Heart left ventricle (tissue), 16 donors: Measurements from ENCODE around the gene TEX55. TPM values are rescaled to one million over a fixed set of nuclear protein-coding genes. Genes with fewer than 3 reads are reported as not detected.

Experiments
- ATAC-seq, 4 donors: fragments of 200-7000 bp; cut with Tn5 transposase; one replicate each; pipeline ENCODE4 v1.9.1; 2020 to 2022; ENCODE audit warnings: moderate library complexity in 4 of 4, mild to moderate bottlenecking in 3 of 4, moderate number of reproducible peaks in 1 of 4
- DNase-seq, 5 donors: peaks; one replicate each; pipeline ENCODE4 v3.0.0-alpha.2; 2020
- H3K27ac ChIP-seq, 12 donors: fragments of 200-600 bp; sonication (generic) in 4 of 12; one replicate each; pipeline versions ENCODE4 v1.5.0 to v1.8.0; 2016 to 2022; ENCODE audit warnings: mild to moderate bottlenecking in 2 of 12
- H3K27me3 ChIP-seq, 9 donors: fragments of 200-600 bp; sonication (generic) in 2 of 9; one replicate each; pipeline versions ENCODE4 v1.5.1 to v1.8.0; 2016 to 2022; ENCODE audit warnings: mild to moderate bottlenecking in 3 of 9
- H3K36me3 ChIP-seq, 9 donors: fragments of 200-600 bp; sonication (generic) in 2 of 9; one replicate each; pipeline versions ENCODE4 v1.5.0 to v1.8.0; 2018 to 2022; ENCODE audit warnings: mild to moderate bottlenecking in 2 of 9
- H3K4me1 ChIP-seq, 12 donors: fragments of 200-600 bp; sonication (generic) in 4 of 12; one replicate each; pipeline versions ENCODE4 v1.5.0 to v1.8.0; 2016 to 2022; ENCODE audit warnings: mild to moderate bottlenecking in 3 of 12
- H3K4me3 ChIP-seq, 12 donors: fragments of 200-600 bp; sonication (generic) in 4 of 12; one replicate each; pipeline versions ENCODE4 v1.5.0 to v1.8.0; 2017 to 2022; ENCODE audit warnings: mild to moderate bottlenecking in 9 of 12, moderate library complexity in 4 of 12
- H3K9me3 ChIP-seq, 12 donors: fragments of 200-600 bp; sonication (generic) in 4 of 12; one replicate each; pipeline versions ENCODE4 v1.5.0 to v1.8.0; 2016 to 2022; ENCODE audit warnings: mild to moderate bottlenecking in 1 of 12
- POLR2A ChIP-seq, 2 donors: fragments of 450-650 bp; IDR thresholded peaks; one replicate each; pipeline ENCODE4 v1.6.1; 2017; ENCODE audit warnings: antibody characterized with exemption in 2 of 2, mild to moderate bottlenecking in 2 of 2, moderate library complexity in 2 of 2
- WGBS, 4 donors: extraction: QIAGEN DNeasy Blood & Tissue Kit in 2 of 4; methylation state at CpG; one replicate each; pipeline versions ENCODE4 v1.1.5 to v1.1.7; 2013 to 2018; 5-methylcytosine and 5-hydroxymethylcytosine counted together
- intact Hi-C, 10 donors: fragments of 100-400 bp; cut with DNase I; formaldehyde crosslinking; loops; one replicate each; pipeline versions ENCODE4 v1.11.1 to v1.14.2; 2022
- polyA plus RNA-seq, 2 donors: library from polyadenylated mRNA; stranded (reverse); fragments of 200-250 nt; gene quantifications; one replicate each; pipeline ENCODE4 v1.2.3, GENCODE V29; 2013
- total RNA-seq, 9 donors: library from RNA; depleted of rRNA in 2 of 9; stranded (reverse); fragments of >200 nt in 2 of 9; fragmentation: NEBNext Ultra II Directional in 3 of 9; extraction: Animal tissue kit (Norgen Biotek cat#: 25700) in 3 of 9; gene quantifications; one replicate each; pipeline versions ENCODE4 v1.1.0 to v1.2.4, GENCODE V29; 2016 to 2023
- TF ChIP-seq, protein P1 (sequence below), 12 donors: fragments of 200-600 bp; sonication (generic) in 4 of 12; IDR thresholded peaks; one replicate each; pipeline versions ENCODE4 v1.5.0 to v1.8.0; 2018 to 2022; ENCODE audit warnings: antibody characterized with exemption in 12 of 12, mild to moderate bottlenecking in 5 of 12
- donor health status: ischemic (EF 13 %, LVEDD 7.1; RV severe dilation, severe dysfunction).
- donor health status: healthy with polysubstance abuse.
- donor health status: DM: no; HTN: yes; CAD: no.
- donor health status: DM: no; HTN: no; CAD: no.
- donor health status: ischemic (EF 25% LVEDD 6.9; RV normal size, moderate dysfunction).
- donor health status: ischemic (EF 25% LVEDD 5.7; RV mildly dilated, moderate dysfunction).
- donor health status: healthy.
- donor health status: DM: yes; HTN: yes; CAD: no.
- donor health status: ischemic (EF 35%, LVEDD 5.7; RV mildly dilated, moderate dysfunction).
- donor health status: nonischemic (EF 11% LVEDD 7.7; RV severe dilation, severe dysfunction).
- donor health status: DM: yes; HTN: yes; CAD: no.
- donor health status: PGD.
- donor health status: ischemic (EF 29% LVEDD 5.4; RV normal size, mild dysfunction).
- donor health status: nonischemic (EF 23%, LVEDD 6.1; RV moderate dilation, normal function).

The TEX55 gene
- total and polyA plus RNA-seq, 11 donors = not detected

- intact Hi-C loops = no loop called here
- TF ChIP-seq POLR2A (IDR thresholded peaks at IDR 0.05) = no peak
- TF ChIP-seq, protein P1, sequence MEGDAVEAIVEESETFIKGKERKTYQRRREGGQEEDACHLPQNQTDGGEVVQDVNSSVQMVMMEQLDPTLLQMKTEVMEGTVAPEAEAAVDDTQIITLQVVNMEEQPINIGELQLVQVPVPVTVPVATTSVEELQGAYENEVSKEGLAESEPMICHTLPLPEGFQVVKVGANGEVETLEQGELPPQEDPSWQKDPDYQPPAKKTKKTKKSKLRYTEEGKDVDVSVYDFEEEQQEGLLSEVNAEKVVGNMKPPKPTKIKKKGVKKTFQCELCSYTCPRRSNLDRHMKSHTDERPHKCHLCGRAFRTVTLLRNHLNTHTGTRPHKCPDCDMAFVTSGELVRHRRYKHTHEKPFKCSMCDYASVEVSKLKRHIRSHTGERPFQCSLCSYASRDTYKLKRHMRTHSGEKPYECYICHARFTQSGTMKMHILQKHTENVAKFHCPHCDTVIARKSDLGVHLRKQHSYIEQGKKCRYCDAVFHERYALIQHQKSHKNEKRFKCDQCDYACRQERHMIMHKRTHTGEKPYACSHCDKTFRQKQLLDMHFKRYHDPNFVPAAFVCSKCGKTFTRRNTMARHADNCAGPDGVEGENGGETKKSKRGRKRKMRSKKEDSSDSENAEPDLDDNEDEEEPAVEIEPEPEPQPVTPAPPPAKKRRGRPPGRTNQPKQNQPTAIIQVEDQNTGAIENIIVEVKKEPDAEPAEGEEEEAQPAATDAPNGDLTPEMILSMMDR (IDR thresholded peaks at IDR 0.05) = no peak
- H3K9me3 ChIP-seq = peaks cover 0 to 29% (median 14%) of the 10 kb centered on the region in 12 donors
- no peaks in the 10 kb centered on the region for H3K27me3 ChIP-seq
- H3K4me3 ChIP-seq = no peak overlapping the region
- ATAC-seq (no peak), DNase-seq (no peak)
- H3K4me1 ChIP-seq = no peaks in the 10 kb centered on the region
- no peak overlapping the region for H3K27ac ChIP-seq
- no peaks in the 10 kb centered on the region for H3K36me3 ChIP-seq
Measured at GRCh38 chr3:119156868-119157267, 10.9 kb downstream of the TEX55 start.

DNA sequence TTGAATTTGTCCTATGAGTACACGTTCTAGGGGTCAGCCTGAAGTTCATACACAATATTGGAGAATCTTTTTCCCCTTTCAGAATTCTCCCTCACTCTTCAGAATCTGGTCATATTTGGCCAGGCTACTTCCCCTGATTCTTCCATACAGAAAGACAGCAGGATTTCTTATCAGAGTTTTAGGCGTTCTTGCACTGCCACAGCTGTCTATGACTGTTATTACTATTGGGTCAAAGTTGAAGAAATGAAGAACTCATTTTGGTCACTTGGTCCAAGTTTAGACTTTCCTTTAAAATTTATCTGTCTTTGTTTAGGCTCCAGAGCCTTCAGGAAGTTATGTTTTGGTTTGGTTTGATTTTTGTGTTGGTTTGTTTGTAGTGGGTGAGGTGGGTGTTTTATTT, 12.0 kb downstream of the TEX55 start:
- DNase-seq (no peak), ATAC-seq (no peak)
- WGBS, 4 donors = 56 to 72% (median 60%) methylated on average over 2 of the region's 2 CpGs
- H3K27ac ChIP-seq = no peak overlapping the region
- no peaks in the 10 kb centered on the region for H3K36me3 ChIP-seq
- H3K4me1 ChIP-seq = no peaks in the 10 kb centered on the region
- H3K4me3 ChIP-seq = no peak overlapping the region
- peaks cover 0 to 25% (median 14%) of the 10 kb centered on the region in 12 donors for H3K9me3 ChIP-seq
- intact Hi-C loops = no loop called here
- no peaks in the 10 kb centered on the region for H3K27me3 ChIP-seq
- TF ChIP-seq POLR2A (IDR thresholded peaks at IDR 0.05) = no peak
- TF ChIP-seq, protein P1 (IDR thresholded peaks at IDR 0.05) = no peak

- WGBS, 4 donors = 49 to 98% (median 95%) methylated on average over 1 of the region's 1 CpG
Measured at GRCh38 chr3:119160361-119160760, 14.4 kb downstream of the TEX55 start.

GRCh38 chr3:119160815-119161214, 14.8 kb downstream of the TEX55 start:
- no peaks in the 10 kb centered on the region for H3K4me1 ChIP-seq
- no peak overlapping the region for H3K27ac ChIP-seq
- no peaks in the 10 kb centered on the region for H3K36me3 ChIP-seq
- no peaks in the 10 kb centered on the region for H3K27me3 ChIP-seq
- H3K9me3 ChIP-seq = peaks cover 0 to 8% (median 0%) of the 10 kb centered on the region in 12 donors
- 48 to 67% (median 56%) methylated on average over 1 of the region's 1 CpG for WGBS, 4 donors
- no peak overlapping the region for H3K4me3 ChIP-seq
- intact Hi-C loops = no loop called here
- ATAC-seq (no peak), DNase-seq (no peak)
- no peak for TF ChIP-seq POLR2A (IDR thresholded peaks at IDR 0.05)
- TF ChIP-seq, protein P1 (IDR thresholded peaks at IDR 0.05) = no peak

More at GRCh38 chr3:119160361-119160760, 14.4 kb downstream of the TEX55 start:
- Histone ChIP-seq H3K36me3 (no peaks in the 10 kb centered on the region), H3K4me1 (no peaks in the 10 kb centered on the region), H3K4me3 (no peak overlapping the region), H3K27ac (no peak overlapping the region), H3K27me3 (no peaks in the 10 kb centered on the region), H3K9me3 (peaks cover 0 to 8% (median 0%) of the 10 kb centered on the region in 12 donors)
- intact Hi-C loops = no loop called here
- DNase-seq = no peak
- no peak for ATAC-seq
- TF ChIP-seq POLR2A (IDR thresholded peaks at IDR 0.05) = no peak
- TF ChIP-seq, protein P1 (IDR thresholded peaks at IDR 0.05) = no peak
